ENCODE results near the gene NKX2-4.

The NKX2-4 gene

GRCh38 chr20:21360705-21361104 is 36.6 kb downstream of the NKX2-4 start:
- DNase-seq (ENCODE audit: low spot score) = no peak

GRCh38 chr20:21358737-21359136 is 38.6 kb downstream of the NKX2-4 start:
- no peak for DNase-seq (ENCODE audit: low spot score)

- DNase-seq (ENCODE audit: low spot score) = no peak
These were observed 39.5 kb downstream of the NKX2-4 start for GRCh38 chr20:21357844-21358243.

DNA sequence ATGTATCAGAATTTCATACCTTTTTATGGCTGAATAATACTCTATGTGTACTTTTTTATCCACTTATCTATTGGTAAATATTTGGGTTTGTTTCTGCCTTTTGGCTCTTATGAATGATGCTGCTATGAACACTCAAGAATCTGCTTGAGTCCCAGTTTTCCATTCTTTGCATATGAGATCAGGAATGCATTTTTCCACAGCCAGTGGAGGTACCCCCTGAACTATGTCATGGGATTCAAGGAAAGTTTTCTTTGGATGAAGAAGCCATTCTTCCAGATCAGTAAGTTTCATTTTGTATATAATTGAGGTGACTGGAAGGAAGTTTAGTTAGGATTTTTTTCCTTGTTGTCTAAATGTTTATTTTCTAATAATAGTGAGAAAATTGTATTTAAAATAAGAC is 40.9 kb downstream of the NKX2-4 start:
- DNase-seq (ENCODE audit: low spot score) = peak; percentile 42

DNA sequence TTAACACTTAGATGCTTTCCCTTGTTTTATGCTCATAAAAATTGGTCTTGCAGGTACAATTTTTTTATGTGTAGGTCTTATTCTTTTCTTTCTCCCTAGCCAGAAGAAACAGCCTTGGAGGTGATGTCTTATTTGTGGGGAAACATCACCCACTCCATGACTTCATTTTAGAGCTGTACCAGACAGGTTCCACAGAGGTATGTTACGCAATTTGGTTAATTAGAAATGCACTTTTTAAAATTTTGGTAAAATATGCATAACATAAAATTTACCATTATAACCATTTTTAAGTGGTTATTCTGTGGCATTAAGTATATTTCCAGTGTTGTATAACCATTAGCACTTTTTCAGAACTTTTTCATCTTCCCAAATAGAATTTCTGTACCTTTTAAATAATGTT is 41.3 kb downstream of the NKX2-4 start:
- DNase-seq (ENCODE audit: low spot score) = no peak

GRCh38 chr20:21353236-21353635 is 44.1 kb downstream of the NKX2-4 start:
- peak; percentile 61 for DNase-seq (ENCODE audit: low spot score)

GRCh38 chr20:21352703-21353102 is 44.6 kb downstream of the NKX2-4 start:
- DNase-seq (ENCODE audit: low spot score) = peak; percentile 5

Data from kidney tubule cell (primary cell).